HPDE6-E6E7 (cell line): ENCODE data around the gene VPS13D.

Experiments used
- DNase-seq: peaks from one replicate; pipeline ENCODE4 v3.0.0; 2011; ENCODE audit warnings: missing footprints; ENCODE audit errors: extremely low spot score

Gene VPS13D

DNA sequence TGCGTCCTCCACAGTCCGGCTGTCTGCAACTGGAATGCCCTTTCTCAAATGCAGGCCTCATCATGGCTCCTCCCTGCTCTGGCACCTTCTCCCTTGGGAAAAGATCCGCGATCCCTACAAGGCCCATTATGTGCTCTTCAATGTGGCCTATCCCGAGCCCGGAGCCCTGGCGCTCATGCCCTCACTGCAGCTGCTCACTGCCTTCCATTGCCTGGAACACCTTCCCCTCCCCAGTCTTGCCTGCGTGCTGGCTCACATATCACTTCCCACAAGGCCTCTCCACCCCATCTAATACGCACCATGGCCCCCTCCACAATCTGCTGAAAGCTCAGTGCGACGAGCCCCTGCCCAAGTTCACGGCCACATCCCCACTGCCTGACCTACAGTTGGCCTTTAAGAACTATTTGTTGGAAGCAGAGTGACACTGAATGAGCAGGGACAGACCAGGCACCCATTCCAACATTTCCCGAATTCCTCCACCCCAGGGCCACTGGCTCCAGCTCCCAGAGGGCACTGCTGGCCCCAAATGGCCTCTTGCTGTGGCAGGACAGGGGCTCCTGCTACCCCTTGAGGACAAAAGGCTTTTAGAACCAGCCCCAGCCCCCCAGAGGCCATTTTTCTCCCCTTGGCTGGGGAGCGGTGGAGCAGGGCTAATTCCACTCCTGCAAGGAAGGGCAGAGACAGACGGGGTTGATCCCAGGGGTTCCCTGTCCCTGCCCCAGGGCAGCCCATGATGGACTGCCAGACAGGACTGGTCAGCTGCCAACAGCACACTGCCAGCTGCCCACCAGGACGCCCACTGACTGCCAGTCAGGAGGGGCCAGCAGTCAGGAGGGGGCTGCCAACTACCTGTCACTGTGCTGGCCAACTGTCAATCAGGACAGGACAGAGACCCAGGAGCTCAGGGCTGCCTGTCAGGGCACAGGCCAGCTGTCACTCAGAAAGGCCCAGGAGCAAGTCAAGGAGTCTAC is 323.4 kb downstream of the VPS13D start:
- DNase-seq: no peak

DNA sequence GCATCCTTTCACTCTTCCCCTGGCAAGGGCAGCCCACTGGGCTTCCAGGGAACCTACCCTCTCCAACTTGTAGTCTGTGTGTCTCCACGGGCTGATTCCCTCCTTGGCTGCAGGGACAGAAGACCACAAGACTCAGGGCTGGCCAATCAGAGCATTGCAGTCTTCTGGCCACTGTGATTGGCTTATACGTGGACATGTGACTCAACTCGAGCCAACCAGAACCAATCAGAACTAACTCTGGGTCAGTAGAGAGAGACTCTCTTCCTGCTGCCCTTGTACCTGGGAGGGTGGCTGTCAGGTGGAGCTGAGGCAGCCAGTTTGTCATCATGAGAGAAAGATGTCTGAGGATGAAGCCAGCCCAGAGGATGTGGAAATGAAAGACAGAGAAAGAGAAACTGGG is 324.1 kb downstream of the VPS13D start:
- DNase-seq: no peak

DNA sequence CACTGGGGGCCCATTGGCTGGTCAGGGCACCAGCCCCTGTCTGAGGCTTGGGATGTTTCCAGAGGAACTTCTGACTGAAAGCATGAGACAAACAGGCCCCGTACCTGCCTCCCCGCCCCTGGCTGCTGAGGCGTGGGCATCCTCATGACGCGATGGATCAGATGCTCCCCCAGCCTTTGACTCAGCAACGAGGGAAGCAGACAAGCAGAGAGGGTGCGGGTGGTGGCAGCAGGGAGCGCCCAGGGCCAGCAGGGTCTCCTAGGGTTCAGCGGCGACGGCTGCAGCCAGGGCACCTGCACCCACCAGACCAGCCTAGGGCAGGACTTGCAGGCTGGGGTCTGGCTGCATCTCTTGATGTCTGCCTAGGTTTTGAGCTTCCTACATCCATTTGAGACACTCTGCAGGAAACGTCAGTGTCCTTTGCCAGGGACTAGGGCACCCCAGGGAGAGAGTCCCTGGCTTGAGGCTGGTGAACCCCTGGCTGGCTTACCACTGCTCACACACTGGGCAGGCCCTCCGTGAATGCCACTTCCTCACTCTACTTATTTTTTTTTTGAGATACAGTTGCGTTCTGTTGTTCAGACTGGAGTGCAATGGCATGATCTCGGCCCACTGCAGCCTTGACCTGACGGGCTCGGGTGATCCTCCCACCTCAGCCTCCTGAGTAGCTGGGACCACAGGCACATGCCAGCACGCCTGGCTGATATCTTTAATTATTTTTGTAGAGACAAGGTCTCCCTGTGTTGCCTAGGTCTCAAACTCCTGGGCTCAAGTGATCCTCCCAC is 324.9 kb downstream of the VPS13D start:
- DNase-seq: no peak

DNA sequence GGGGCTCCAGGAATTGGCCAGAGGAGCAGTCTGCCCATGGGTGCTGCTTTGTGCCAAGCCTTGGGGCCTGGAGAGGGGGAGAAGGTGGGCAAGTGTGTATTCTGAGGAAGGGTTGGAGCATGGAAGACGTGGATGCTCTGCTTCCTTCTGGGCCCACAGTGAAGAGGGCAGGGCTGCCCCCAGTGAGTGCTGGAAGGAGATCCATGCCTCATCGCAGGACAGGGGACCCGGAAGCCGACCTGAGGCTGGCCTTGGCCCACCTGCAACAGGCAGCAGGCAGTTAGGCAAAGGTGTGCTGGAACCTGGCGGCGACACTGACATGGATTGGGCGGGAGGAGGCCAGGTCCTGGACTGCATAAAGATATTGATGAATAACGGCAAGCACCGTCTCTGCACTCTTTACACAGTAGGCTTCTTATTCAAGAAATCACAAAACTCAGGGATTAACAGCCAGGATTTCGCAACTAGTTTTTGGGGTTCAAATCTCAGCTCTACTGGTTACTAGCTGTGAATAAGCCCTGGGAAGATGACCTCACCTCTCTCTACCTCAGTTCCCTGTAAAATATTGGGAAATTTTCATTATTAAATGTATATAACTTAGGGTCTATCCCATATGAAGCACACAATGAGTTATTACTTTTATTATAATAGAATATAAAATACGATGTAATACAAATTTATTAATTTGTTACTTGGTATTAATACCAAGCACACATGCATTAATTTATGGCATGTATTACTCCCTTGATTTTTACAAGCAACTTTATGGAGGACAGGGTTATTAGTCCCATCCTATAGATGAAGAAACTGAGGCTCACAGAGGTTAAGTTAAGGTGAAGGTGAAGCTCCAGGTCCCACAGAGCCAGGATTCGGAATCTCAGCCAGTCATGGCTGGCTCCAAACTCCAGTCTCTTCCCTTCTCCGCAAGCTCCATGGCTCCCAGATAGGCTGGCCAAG is 325.9 kb downstream of the VPS13D start:
- no peak for DNase-seq

DNA sequence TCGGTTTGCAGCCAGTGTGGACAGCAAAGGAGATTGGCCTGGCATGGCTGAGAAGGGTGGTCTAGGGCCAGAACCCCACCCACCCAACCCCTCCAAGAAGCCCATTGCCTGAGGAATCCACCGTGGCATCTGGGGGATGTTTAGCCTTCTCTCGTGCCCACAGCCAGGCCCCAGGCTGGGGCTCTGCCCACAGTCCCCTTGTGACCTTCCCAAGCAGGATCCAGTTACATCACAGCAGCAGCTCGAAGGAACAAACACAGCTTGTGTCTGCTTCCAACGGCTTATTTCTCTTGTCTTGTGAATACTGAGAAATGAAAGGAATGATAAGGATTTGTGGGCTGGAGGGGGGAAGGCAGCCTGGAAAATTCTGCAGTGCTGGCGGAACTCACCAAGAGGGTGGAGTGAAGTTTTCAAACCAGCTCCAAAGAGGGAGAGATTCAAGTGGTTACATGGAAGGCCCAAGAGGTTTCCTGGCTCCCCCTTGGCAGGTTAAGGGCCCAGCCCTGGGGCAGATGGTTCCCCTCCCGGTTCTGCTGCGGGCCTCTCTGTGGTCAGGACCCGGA is 326.6 kb downstream of the VPS13D start:
- DNase-seq: no peak

DNA sequence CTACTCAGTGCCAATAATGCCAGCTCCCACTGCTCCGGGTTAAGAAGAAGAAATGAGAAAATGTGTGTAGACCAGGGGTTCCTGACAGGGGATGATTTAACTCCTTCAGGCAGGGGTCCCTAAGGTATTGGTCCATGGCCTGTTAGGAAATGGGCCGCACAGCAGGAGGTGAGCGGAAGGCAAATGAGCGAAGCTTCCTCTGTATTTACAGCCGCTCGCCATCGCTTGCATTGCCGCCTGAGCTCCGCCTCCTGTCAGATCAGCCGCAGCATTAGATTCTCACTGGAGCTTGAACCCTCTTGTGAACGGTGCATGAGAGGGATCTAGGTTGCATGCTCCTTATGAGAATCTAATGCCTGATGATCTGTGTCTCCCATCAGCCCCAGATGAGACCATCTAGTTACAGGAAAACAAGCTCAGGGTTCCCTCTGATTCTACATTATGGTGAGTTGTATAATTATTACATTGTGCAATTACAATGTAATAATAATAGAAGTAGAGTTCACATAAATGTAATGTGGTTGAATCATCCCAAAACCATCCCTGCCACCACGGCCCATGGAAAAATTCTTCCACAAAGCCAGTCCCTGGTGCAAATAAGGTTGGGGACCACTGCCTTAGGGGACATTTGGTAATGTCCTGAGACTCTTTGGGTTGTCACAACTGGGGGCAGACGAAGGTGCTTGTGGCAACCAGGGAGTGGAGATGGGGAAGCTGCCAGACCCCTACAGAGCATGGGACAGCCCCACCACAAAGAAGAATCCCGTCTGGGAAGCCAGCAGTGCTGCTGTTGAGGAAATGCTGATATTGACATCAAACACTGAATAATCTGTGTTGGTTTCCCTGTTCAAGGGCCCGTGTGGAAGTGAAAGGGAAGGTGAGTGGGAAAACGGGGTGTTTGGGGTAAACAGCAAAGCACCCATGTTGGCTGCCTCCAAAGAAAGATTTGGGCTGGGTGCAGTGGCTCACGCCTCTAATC is 327.4 kb downstream of the VPS13D start:
- DNase-seq: no peak

DNA sequence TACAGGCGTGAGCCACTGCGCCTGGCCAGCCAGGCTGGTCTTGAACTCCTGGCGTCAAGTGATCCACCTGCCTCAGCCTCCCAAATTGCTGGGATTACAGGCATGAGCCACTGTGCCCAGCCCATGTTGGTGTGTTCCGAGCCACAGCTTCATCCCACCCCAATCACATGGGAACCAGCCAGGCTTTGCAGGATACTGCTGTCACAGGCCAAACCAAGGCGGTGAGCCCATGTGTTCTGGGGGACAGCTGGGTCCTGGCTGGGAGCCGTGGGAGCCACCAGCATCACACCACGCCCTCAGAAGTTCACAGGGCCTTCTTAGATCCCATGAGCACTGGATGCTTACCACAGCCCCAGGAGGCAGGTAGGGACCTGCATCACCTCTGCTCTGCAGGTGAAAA is 331.3 kb downstream of the VPS13D start:
- no peak for DNase-seq
